ENCODE data around the gene TMEM89. TPM values are rescaled to one million over a fixed set of nuclear protein-coding genes. Genes with fewer than 3 reads are reported as not detected.

TMEM89 gene
- polyA plus RNA-seq, 1 donor (not counting 4 experiments of a cell fraction or from before 2014, with no cell fraction given) = not detected

DNA sequence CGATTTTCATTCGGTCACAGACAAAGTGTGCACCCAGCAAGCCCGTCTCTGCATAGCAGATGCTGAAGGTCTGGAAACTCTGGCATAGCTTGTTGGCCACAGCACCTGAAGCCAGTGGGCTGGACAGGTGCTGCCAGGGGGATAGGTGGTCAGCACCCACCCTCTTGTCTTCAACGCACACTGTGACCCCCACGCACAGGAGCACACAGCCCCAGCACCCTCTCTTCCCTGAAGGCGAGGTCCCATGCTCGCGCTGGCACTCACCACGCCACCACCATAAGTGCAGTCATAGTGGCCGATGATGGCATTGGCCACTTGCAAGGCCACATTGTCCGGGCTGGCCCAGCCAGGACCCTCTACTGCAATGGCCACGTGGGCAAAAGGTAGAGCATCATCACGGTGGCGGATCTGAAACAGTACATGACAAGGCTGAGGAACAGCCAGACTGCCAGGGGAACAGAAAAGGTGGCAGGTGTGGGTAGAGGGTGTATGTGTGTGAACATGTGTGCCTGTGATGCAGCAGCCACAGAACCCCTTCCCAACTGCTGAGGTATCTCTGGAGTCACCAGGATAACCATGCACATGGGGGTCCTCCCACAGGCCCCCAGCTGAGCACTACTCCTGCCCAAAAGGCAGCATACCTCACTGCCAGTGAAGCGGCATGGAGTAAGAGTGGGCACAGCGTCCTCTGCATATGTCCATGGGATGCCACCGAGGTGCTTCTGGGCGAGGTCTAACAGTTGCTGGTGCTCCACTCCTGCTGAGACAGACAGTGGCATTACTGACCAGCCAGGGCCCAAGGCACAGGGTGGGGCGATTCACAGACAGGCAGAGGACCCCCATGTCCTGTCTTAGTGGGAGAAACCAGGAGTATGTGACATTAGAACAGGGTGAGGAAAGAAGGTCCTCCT lies 20.6 kb downstream of the TMEM89 start:
- no peak overlapping the region for H3K4me2 ChIP-seq (ENCODE audit: control insufficient read depth, extremely low read depth, insufficient read depth, low read depth, low read length)
- FAIRE-seq = no peak
- H3K36me3 ChIP-seq (ENCODE audit: control insufficient read depth in 2 of 2, extremely low read depth in 1 of 2, insufficient read depth in 2 of 2, low read length in 2 of 2) = peaks cover 52 to 62% of the 10 kb centered on the region in 2 experiments
- no peak for TF ChIP-seq EZH2 (IDR thresholded peaks at IDR 0.05; ENCODE audit: low read length)
- TF ChIP-seq, protein P1, sequence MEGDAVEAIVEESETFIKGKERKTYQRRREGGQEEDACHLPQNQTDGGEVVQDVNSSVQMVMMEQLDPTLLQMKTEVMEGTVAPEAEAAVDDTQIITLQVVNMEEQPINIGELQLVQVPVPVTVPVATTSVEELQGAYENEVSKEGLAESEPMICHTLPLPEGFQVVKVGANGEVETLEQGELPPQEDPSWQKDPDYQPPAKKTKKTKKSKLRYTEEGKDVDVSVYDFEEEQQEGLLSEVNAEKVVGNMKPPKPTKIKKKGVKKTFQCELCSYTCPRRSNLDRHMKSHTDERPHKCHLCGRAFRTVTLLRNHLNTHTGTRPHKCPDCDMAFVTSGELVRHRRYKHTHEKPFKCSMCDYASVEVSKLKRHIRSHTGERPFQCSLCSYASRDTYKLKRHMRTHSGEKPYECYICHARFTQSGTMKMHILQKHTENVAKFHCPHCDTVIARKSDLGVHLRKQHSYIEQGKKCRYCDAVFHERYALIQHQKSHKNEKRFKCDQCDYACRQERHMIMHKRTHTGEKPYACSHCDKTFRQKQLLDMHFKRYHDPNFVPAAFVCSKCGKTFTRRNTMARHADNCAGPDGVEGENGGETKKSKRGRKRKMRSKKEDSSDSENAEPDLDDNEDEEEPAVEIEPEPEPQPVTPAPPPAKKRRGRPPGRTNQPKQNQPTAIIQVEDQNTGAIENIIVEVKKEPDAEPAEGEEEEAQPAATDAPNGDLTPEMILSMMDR (optimal IDR thresholded peaks at IDR 0.05 in 1 of 3, IDR thresholded peaks at IDR 0.05 in 1 of 3, conservative IDR thresholded peaks at IDR 0.05 in 1 of 3; ENCODE audit: extremely low read depth in 1 of 3, insufficient read depth in 2 of 3, low read length in 3 of 3) = no peak
- no peak for DNase-seq (ENCODE audit: low read depth, low spot score)
- H3K27ac ChIP-seq (ENCODE audit: control insufficient read depth, insufficient read depth, low read length) = no peak overlapping the region
- no peaks in the 10 kb centered on the region for H4K20me1 ChIP-seq (ENCODE audit: control insufficient read depth, extremely low read depth, insufficient read depth, low read length)
- peaks cover 49% of the 10 kb centered on the region for H3K4me1 ChIP-seq (ENCODE audit: control insufficient read depth, extremely low read depth, insufficient read depth, low read length)
- H3K9ac ChIP-seq (ENCODE audit: control insufficient read depth, extremely low read depth, insufficient read depth, low read length) = no peak overlapping the region
- dilution Hi-C loops (cut with MboI; ENCODE audit: extremely low pct_ligation_motif_present, low sequenced_read_pairs) = no loop called here
- no peaks in the 10 kb centered on the region for H3K9me3 ChIP-seq (ENCODE audit: control insufficient read depth, low read depth, low read length)
- peaks cover 7% of the 10 kb centered on the region for H3K79me2 ChIP-seq (ENCODE audit: control insufficient read depth, insufficient read depth, low read length)
- no peaks in the 10 kb centered on the region for H3K27me3 ChIP-seq (ENCODE audit: control insufficient read depth, extremely low read depth, insufficient read depth, low read length)
- peaks cover 2% of the 10 kb centered on the region for H3K9me1 ChIP-seq (ENCODE audit: control insufficient read depth, extremely low read depth, insufficient read depth, low read length)
- no peak overlapping the region for H3K4me3 ChIP-seq (ENCODE audit: control insufficient read depth in 2 of 3, extremely low read depth in 1 of 3, insufficient read depth in 2 of 3, low read depth in 1 of 3, low read length in 3 of 3)
- H2AFZ ChIP-seq (ENCODE audit: control insufficient read depth, low read length) = no peak overlapping the region

- H3K9ac ChIP-seq (ENCODE audit: control insufficient read depth, extremely low read depth, insufficient read depth, low read length) = peak overlapping the region; percentile 74
Observed at GRCh38 chr3:48599509-48600285, 21.9 kb downstream of the TMEM89 start.

More at GRCh38 chr3:48599509-48600285, 21.9 kb downstream of the TMEM89 start:
- Histone ChIP-seq H4K20me1 (ENCODE audit: control insufficient read depth, extremely low read depth, insufficient read depth, low read length) (no peaks in the 10 kb centered on the region), H3K9me1 (ENCODE audit: control insufficient read depth, extremely low read depth, insufficient read depth, low read length) (no peaks in the 10 kb centered on the region), H3K36me3 (ENCODE audit: control insufficient read depth in 2 of 2, extremely low read depth in 1 of 2, insufficient read depth in 2 of 2, low read length in 2 of 2) (peaks cover 40 to 49% of the 10 kb centered on the region in 2 experiments), H3K9me3 (ENCODE audit: control insufficient read depth, low read depth, low read length) (no peaks in the 10 kb centered on the region), H3K27me3 (ENCODE audit: control insufficient read depth, extremely low read depth, insufficient read depth, low read length) (no peaks in the 10 kb centered on the region), H3K79me2 (ENCODE audit: control insufficient read depth, insufficient read depth, low read length) (peaks cover 4% of the 10 kb centered on the region), H3K27ac (ENCODE audit: control insufficient read depth, insufficient read depth, low read length) (peak overlapping the region; percentile 98), H3K4me2 (ENCODE audit: control insufficient read depth, extremely low read depth, insufficient read depth, low read depth, low read length) (peak overlapping the region; percentile 83), H3K4me1 (ENCODE audit: control insufficient read depth, extremely low read depth, insufficient read depth, low read length) (peaks cover 57% of the 10 kb centered on the region), H2AFZ (ENCODE audit: control insufficient read depth, low read length) (no peak overlapping the region), H3K4me3 (ENCODE audit: control insufficient read depth in 2 of 3, extremely low read depth in 1 of 3, insufficient read depth in 2 of 3, low read depth in 1 of 3, low read length in 3 of 3) (peak overlapping the region in 2 of 3 experiments; percentile 19 to 28)
- TF ChIP-seq, protein P1 (optimal IDR thresholded peaks at IDR 0.05 in 1 of 3, IDR thresholded peaks at IDR 0.05 in 1 of 3, conservative IDR thresholded peaks at IDR 0.05 in 1 of 3; ENCODE audit: extremely low read depth in 1 of 3, insufficient read depth in 2 of 3, low read length in 3 of 3) = peak in 1 of 3 experiments; percentile 12
- TF ChIP-seq EZH2 (IDR thresholded peaks at IDR 0.05; ENCODE audit: low read length) = no peak
- dilution Hi-C loops (cut with MboI; ENCODE audit: extremely low pct_ligation_motif_present, low sequenced_read_pairs) = no loop called here
- FAIRE-seq = no peak
- no peak for DNase-seq (ENCODE audit: low read depth, low spot score)
